C4-2B (cell line): ENCODE results near the gene ADAMTS13.

ENCODE experiments used
- CTCF ChIP-seq: fragments of 450-650 bp; conservative IDR thresholded peaks from 2 replicates; pipeline ENCODE4 v1.5.1; 2017; ENCODE audit warnings: mild to moderate bottlenecking
- ZFX ChIP-seq: fragments of 450-650 bp; IDR thresholded peaks from 2 replicates; pipeline ENCODE4 v1.6.1; 2017

GRCh38 chr9:133472277-133472645 lies 50.1 kb downstream of the ADAMTS13 start:
- TF ChIP-seq CTCF (no peak), ZFX (no peak)
